HG03095 (cell line): ENCODE results near the gene FAM241A.
"Not testable (repeated sequence)": the region's sequence is repeated elsewhere in the genome, so short reads cannot be mapped to it uniquely, and the experiment has no call there.

ENCODE experiments used
- ATAC-seq: cut with Tn5 transposase; IDR thresholded peaks from one replicate; pipeline ENCODE4 v1.9.1; 2021; ENCODE audit warnings: moderate library complexity; ENCODE audit not compliant: unreplicated experiment

Gene FAM241A

DNA sequence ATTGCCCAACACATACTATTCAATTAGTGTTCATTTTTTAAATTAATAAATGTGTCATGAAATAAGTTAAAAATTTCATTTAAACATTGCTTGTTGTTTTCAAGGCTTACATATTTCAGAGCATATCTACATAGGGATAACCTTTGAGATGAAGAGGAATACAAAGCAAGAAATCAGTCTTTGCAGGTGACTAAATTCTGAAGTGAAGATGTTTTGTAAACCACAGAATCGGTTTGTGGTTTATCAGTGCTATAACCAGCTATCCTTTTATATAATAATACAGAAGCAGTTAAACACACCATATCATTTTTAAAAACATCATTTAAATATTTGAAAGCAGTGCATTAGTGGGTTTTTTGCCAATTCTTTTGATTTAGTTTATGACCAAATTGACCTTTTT, 26.9 kb downstream of the FAM241A start:
- peak; percentile 68 for ATAC-seq

DNA sequence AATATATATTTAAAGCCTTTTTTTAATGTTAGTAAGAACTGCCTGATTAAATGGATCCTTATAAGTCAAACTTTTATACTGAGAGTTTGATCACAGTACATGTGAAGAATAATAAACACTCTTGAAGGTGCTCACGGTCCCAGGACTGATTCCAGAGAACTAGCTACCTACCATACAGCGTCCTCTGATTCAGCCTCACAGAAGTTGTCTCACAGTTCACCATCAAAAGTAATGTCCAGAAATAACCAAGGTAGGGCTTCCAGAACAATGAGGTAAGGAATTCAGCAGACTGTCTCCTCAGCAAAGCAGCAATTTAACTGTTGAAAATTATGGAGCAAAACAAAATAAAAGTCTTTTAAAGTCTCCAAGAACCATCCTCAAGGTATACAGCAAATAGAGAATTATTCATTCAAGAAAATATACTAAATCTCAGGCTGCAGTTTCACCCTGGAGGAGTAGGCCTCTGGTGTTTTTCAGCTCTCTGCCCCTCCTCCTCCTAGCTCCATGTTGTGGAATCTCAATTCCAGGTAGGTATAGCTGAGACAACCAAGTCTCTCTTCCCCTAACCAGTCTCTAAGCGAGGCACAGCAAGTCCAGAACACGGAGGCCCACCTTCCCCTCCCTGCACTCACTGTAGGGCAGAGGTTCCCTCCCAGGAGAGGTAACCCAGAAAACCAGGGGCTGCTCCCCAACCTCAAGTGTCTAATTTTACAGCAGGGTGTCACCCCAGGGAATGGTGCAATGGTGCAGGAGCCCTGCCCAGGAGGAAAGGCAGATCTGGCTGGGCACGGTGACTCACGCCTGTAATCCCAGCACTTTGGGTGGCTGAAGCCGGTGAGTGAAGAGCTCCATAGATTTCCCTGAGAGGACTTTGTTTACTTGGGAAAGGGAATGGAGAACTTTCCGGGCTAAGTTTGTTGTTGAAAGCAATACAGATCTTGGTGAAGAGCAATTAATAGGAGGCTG, 28.6 kb downstream of the FAM241A start:
- no peak for ATAC-seq

DNA sequence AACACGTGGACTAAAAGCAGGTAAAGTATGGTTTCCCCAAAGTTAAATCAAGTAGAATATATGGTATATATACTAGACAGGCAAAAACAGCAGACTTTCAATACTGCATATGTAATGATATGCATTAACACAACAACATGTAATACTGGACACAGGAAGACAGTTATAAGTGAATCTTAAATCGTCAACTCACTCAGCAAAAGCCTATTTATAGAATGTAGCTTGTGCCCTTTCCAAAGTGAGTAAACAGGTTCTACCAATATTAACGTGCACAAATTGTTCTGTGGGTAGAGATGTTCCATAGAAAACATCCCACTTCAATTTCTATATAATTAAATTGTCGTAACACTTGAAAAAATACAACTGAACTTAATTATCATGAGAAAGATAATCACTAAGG, 30.6 kb downstream of the FAM241A start:
- ATAC-seq: no peak

DNA sequence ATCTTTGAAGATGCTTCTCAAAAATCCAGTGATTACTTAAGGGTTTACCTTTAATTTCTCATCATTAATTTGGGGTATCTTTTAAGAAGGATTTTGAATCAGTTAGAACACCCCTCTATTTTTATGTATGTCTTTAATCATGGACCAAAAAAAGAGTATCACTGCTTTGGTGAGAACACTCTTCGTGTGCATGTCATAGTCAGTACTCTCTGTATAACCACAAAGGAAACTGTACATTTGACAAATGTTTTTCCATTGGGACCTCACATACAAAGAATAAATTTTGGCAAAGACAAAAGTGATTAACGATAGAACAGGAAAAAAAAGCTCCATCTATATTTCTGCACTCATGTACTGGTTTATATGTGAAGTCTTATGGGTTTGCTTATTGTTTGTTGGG, 31.3 kb downstream of the FAM241A start:
- no peak for ATAC-seq

DNA sequence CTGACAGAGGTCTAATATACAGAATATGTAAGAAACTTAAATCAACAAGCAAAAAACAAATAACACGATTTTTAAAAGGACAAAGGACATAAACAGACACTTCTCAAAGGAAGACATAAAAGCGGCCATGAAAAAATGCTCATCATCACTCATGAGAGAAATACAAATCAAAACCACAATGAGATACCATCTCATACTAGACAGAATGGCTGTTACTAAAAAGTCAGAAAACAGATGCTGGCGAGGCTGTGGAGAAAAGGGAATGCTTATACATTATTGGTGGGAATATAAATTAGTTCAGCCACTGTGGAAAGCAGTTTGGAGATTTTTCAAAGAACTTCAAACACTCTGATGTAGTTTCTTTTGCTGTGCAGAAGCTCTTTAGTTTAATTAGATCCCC, 33.5 kb downstream of the FAM241A start:
- ATAC-seq: not testable (repeated sequence)

DNA sequence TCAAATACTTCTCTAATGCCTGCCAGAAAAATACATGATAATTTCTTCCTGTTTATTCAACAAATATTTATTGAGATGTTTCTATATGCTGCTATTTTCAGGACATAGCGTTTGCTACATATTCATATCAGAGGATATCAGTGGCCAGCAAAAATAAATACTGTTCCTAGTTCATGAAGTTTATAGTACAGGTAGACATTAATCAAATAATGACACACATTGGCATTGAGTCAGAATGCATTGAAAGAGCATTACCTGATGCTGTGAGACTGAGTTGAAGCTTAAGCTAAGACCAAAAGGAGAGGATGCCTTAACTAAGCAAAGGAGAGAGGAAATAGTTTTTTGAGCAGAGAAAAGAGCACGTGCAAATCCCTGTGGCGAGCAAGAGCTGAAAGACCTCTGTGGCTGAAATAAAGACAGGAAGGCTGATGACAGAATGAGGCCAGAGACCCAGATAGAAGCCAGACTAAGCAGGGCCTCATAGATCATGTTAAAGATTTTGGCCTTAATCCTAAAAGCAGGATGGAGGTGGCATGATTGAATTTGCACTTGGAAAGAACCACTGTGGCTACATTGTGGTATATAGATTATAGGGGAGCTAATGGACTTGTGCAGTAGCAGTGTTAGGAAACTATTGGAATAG, 36.2 kb downstream of the FAM241A start:
- no peak for ATAC-seq

DNA sequence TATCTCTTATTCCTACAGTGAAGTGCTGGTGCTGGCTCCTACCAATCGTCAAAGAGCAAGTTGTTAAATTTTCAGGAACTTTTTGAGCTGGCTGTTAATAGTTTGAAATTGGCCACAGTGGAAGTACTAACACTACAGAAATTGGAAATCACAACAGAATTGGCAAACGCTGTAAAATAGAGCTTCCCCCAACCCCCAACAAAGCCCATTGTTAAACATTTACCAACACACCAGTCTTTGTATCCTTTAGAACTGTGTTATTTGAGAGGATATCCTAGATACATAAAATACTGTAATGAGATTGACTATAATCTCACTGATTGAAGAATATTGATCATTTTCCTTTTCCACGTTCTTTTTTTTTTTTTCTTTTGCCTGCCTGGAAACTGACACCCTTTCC, 37.4 kb downstream of the FAM241A start:
- ATAC-seq: no peak

DNA sequence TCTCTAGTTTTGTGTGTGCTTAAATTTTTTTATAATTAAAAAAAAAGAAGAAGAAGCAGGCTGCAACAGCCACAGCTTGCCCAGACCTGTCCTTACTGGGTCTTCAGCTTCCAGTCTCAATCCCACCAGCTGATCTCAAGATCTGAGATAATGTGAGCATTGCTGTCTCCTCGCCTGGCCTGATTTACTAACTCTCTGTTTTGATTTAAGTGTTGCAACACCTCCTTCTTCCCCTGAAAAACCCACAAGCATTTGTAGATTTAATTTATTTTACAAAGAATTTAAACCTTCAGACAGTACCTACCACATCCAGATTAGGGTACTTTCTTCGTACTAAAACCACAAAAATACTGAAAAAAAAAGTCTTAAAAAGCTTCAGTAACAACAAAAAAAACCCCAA, 38.0 kb downstream of the FAM241A start:
- no peak for ATAC-seq

DNA sequence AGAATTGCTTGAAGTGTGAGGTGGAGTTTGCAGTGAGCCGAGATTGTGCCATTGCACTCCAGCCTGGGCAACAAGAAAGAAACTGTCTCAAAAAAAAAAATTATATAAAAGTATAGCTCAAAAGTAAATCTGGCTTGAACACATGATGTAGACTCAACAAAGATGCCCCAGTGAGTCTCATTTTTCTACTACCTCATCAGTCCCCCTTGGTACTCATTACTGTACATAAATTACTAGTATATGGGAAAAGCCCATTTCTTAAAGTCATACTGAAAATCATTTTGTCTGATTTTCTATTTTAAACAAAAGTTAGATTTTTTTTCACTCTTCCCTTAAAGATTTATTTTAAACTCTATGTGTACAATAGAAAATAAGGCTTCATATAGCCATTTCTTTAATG, 39.2 kb downstream of the FAM241A start:
- no peak for ATAC-seq

DNA sequence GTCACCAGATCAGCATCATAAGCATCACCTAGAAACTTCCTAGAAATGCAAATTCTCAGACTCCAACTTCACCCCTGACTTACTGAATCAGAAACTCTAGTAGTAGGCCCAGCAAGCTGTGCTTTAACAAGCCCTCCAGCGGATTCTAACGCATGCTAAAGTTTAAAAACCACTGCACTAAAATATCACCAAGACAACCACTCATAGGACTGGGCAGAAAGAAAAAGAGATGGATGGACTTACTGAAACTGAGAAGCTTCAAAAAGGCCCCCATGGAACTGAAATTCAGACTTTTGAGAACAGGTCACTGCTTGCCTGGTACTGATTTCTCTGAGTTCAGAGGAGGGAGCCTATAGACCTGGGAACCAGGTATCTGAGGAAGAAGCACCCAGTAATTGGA, 40.1 kb downstream of the FAM241A start:
- peak; percentile 57 for ATAC-seq

DNA sequence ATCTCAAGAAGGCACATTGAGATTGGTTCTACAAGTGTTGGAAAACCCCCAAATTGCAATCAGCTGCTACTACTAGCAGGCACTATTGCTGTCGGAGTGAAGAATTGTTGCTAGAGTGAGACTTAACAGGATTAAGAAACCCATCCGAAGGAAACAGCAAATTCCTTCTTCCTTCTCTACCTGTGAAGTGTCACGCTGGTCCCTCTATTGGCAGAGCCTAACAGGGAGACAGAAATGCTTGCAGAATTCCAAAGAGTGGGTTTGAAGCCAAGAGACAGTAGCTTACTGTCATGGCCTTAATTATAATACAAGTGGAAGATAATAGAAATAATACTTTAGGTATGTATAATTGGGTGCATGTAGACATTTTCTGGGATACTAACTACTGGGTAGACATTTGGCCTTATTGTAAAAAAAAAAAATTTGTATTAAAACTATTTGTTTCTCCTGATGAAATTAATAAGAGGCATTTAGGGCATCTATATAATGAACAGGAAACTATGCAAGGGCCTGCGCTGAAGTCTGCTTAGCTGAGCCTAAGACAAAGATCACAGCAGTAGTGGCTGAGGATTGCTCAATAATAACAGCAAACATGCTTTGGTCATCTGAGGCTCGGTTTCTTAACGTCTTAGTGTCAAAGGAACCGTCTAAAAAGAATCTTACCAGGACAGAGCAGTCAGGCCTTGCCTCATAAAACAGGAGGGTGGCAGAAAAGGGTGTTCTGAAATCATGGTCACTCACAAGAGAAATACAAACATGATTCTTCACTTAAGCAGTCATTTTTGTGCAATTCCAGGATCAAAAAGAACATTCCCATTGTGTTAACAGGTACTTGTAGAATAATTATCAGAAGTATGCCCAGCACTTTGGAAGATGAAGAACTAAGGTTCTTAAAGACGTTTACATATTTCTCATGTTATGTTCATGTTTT, 40.8 kb downstream of the FAM241A start:
- ATAC-seq: no peak

DNA sequence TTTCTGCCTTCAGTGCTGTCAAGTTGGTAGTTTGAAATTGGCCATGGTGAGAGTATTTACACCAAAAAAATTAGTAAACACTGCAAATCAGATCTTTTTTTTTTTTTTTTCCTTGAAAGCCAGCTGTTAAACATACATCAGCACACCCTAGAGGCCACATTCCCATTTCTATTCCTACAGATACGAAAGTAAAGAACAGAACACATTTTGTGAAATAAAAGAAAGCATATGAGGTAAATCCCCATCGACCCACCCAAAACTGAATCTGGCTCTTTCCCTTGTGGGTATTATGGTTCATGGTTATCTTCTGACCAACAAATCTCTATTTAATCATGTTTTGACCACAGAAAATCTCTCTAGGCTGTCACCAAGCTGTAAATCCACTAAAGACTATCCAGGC, 44.5 kb downstream of the FAM241A start:
- no peak for ATAC-seq

DNA sequence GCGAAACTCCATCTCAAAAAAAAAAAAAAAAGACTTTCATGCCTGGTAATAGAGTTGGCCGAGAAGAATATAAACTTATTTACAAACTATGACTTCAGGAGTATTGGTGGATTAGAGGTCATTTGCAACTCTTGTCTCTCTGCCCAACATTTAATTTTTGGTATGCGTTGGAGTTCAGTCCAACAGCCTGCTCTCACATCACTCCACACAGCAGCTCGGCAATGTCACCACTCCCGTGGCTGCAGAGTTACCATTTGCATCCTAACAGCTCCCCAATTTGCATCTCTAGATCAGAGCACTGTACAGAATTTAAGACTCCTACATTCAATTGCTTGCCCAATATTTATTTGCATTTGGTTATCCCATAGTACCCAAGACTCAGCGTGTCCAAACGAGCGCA, 45.4 kb downstream of the FAM241A start:
- ATAC-seq: no peak

DNA sequence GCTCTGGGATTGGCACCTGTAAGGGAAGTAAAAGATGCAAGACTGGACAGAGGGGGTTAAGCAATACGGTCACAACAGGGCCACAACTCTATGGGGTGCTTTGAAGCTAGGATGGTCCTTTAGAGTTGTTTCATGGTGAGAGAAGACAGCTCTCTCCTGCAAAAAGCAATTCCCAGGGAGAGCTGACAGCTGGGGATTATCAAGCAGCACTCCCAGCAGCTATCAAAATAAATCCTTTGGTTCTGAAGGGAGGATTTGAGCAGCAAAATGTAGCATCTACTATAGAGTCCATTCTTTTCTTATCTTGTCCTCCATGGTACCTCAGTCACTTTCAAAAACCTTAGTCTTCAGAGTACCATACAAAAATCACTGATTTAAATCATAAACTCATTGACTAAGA, 51.2 kb downstream of the FAM241A start:
- ATAC-seq: no peak

DNA sequence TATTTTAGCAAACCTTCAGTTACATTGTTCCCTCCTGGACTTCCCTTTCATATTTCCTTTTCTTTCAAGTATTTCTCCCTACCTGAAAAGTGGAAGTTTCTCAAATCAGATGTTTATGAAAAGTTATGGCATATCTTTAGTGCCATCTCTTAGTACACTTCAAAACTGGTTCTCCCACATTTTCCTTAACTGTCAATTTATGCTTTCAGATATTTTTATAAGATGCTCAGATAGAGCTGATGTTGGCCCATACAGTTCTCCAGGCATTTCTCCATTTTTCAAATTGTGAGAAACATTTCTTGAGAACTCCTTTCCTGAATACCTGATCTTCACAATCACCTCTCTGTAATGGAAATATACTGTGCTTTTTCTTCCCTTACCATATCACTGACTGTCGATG, 53.8 kb downstream of the FAM241A start:
- no peak for ATAC-seq

DNA sequence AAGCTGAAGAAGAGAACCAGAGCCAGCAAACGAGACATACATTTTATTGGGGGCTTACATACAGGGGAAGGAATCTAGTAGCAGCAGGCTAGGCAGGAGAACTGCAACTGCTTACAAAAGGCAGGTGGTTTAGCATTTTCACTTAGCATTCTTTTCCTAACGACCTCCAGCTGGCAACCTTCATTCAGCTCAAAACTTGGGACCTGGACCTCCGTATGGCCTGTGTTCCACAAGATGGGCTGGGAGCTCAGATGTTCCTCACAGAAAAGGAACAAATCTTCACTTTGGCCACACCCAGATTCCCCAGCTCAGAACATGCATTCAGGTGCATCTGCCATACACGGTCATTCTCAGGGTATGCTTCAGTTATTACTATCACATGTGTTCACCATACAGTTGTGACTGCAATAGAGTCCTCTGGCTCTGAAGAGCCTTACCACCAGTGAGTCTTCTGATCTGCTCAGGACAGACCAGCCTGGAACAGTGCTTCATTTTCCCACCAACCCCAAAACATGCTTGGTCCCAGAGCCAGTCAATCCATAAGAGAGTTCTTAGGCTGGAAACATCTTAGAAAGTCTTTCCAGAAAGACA, 56.8 kb downstream of the FAM241A start:
- peak; percentile 43 for ATAC-seq

DNA sequence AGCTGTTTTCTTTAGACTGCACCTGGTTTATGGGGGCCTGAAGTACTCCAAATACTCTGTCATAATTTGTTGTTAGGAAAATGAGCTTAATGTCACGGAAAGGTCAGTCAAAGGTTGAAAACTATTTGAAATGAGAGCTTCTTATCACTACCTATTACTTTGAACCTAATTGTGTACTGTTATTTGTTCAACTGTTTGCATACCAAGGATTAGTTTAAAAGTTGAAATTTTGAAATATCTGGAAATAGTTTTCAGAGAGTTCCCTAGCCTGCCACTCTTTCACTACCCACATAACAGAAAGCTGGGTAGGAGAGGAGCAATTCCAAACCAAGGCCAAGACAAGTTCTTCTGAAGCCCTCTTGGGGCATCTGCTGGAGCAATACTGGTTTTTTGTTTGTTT, 58.3 kb downstream of the FAM241A start:
- ATAC-seq: no peak

DNA sequence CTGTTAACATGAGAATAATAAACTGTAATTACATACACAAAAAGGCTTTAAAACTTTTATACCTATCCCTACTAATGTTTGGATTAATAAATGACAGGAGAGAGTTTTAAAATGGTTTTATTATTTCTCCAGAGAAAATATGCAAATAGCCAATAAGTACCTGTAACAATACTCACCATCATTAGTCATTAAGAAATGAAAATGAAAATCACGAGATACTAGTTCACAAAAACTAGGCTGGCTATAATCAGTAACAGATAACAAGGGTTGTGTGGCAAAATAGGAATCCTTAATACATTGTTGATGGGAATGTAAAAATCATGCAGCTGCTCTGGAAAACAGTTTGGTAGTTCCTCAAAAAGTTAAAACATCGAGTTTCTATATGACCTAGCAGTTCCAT, 61.2 kb downstream of the FAM241A start:
- ATAC-seq: no peak

DNA sequence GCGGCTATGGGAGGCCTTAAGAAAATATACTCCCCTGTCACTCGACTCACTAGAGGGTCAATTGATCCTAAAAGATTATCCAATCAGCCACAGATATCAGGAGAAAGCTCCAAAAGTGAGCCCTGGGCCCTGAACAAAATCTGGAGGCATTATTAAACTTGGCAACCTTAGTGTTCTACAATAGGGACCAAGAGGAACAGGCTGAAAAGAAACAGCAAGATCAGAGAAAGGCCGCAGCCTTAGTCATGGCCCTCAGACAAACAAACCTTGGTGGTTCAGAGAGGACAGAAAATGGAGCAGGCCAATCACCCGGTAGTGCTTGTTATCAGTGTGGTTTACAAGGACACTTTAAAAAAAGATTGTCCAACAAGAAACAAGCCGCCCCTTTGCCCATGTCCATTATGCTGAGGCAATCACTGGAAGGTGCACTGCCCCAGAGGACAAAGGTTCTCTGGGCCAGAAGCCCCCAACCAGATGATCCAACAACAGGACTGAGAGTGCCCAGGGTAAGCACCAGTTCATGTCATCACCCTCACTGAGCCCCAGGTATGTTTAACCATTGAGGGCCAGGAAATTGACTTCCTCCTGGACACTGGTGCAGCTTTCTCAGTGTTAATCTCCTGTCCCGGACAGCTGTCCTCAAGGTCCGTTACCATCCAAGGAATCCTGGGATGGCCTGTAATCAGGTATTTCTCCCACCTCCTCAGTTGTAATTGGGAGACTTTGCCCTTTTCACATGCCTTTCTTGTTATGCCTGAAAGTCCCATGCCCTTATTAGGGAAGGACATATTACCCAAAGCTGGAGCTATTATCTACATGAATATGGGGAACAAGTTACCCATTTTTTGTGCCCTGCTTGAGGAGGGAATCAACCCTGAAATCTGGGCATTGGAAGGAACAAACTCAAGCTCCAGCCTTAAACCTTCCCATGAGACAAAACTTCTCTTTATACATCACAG, 63.2 kb downstream of the FAM241A start:
- ATAC-seq: not testable (repeated sequence)

DNA sequence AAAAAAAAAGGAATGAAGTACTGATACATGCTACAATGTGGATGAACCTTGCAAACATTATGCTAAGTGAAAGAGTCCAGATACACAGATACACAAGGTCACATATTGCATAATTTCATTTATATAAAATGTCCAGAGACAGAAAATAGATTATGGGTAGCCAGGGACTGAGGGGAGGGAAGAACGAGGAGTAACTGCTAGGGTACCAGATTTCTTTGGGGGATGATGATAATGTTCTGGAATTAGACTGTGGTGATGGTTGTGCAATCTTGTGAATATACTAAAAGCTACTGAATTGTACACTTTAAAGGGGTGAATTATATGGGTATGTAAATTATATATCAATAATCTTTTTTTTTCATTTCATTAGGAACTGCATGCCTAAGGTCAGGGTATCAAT, 65.5 kb downstream of the FAM241A start:
- ATAC-seq: no peak
